HCT116 (cell line): ENCODE results near the gene NINJ1. TPM values are rescaled to one million over a fixed set of nuclear protein-coding genes. Genes with fewer than 3 reads are reported as not detected.

Experiments used
- ATAC-seq: fragments of 200-7000 bp; cut with Tn5 transposase; 2 replicates; pipeline ENCODE4 v1.9.1; 2020; ENCODE audit warnings: mild to moderate bottlenecking, moderate library complexity
- BruUV-seq: library from RNA; stranded (reverse); fragments of 400-500 nt; replicated peaks from 2 replicates; lab custom pipeline; 2021; lab: Mats Ljungman, UMichigan
- CTCF ChIA-PET: fragments of 300-600 bp; sonication (Branson Sonifier 250); formaldehyde crosslinking; loops from one replicate; lab custom pipeline; 2021; ENCODE audit warnings: antibody characterized with exemption; lab: Charles Lee
- POLR2A ChIA-PET: fragments of 300-600, 350-600 bp; sonication (Branson Sonifier 250); formaldehyde crosslinking; loops from one replicate; lab custom pipeline; 2021; ENCODE audit warnings: antibody characterized with exemption; lab: Charles Lee
- RAD21 ChIA-PET, 2 experiments: fragments of 300-600 bp; sonication (Branson Sonifier 250); formaldehyde crosslinking; loops; one replicate each; lab custom pipeline; 2023; ENCODE audit warnings: low total read pairs in 2 of 2; ENCODE audit not compliant: uncharacterized antibody in 2 of 2, unreplicated experiment in 2 of 2, low non-redundant PET in 1 of 2; lab: Charles Lee
- DNase-seq: peaks from one replicate; pipeline ENCODE4 v3.0.0-alpha.2; 2010; ENCODE audit warnings: low read depth, low spot score
- H2AFZ ChIP-seq: fragments of 200-600 bp; shearing (Covaris generic), sonication (generic); 2 replicates; pipeline ENCODE4 v1.6.1; 2017; ENCODE audit warnings: low read depth, mixed run types, mixed read lengths, antibody characterized with exemption, low read length; ENCODE audit not compliant: poor library complexity, severe bottlenecking
- H3K27ac ChIP-seq: 2 replicates; pipeline ENCODE4 v1.5.1; 2012; ENCODE audit warnings: low read depth, low read length
- H3K27me3 ChIP-seq: fragments of 200-600 bp; sonication (generic); 2 replicates; pipeline ENCODE4 v1.6.1; 2016; ENCODE audit warnings: mixed run types, low read length, mixed read lengths; ENCODE audit not compliant: insufficient read depth
- H3K36me3 ChIP-seq, 2 experiments: fragments of 200-500 bp in 1 of 2; fragments of 200-600 bp in 1 of 2; sonication (Bioruptor generic) in 1 of 2; sonication (generic) in 1 of 2; 2 replicates each; pipeline versions ENCODE4 v1.5.1 to v1.6.1; 2014 to 2016; ENCODE audit warnings: low read length in 2 of 2, inconsistent platforms in 1 of 2, mixed read lengths in 1 of 2, mixed run types in 1 of 2; ENCODE audit not compliant: insufficient read depth in 2 of 2, control insufficient read depth in 1 of 2
- H3K4me1 ChIP-seq, 2 experiments: fragments of 200-600 bp in 1 of 2; sonication (generic) in 1 of 2; 2 replicates each; pipeline versions ENCODE4 v1.5.1 to v1.6.1; 2012 to 2017; ENCODE audit warnings: low read length in 2 of 2, inconsistent platforms in 1 of 2, mild to moderate bottlenecking in 1 of 2, mixed read lengths in 1 of 2, mixed run types in 1 of 2, moderate library complexity in 1 of 2; ENCODE audit not compliant: insufficient read depth in 2 of 2, control insufficient read depth in 1 of 2
- H3K4me2 ChIP-seq: fragments of 200-600 bp; sonication (generic); 2 replicates; pipeline ENCODE4 v1.6.1; 2017; ENCODE audit warnings: mixed run types, low read length, mixed read lengths
- H3K4me3 ChIP-seq, 2 experiments: fragments of 200-600 bp in 1 of 2; sonication (generic) in 1 of 2; replicated peaks in 1 of 2; 2 replicates each; pipeline ENCODE4 v1.5.1; 2011 to 2016; ENCODE audit warnings: low read length in 2 of 2, control low read depth in 1 of 2, low read depth in 1 of 2, mild to moderate bottlenecking in 1 of 2, mixed read lengths in 1 of 2, mixed run types in 1 of 2
- H3K79me2 ChIP-seq: fragments of 200-600 bp; sonication (generic); 2 replicates; pipeline ENCODE4 v1.6.1; 2017; ENCODE audit warnings: mild to moderate bottlenecking, mixed run types, low read length, moderate library complexity, mixed read lengths; ENCODE audit not compliant: insufficient read depth
- H3K9ac ChIP-seq: fragments of 200-600 bp; sonication (generic); 2 replicates; pipeline ENCODE4 v1.6.1; 2016; ENCODE audit warnings: low read length, mixed read lengths
- H3K9me2 ChIP-seq: fragments of 200-600 bp; sonication (generic), shearing (Covaris generic); 2 replicates; pipeline ENCODE4 v1.6.1; 2017; ENCODE audit warnings: mixed run types, mild to moderate bottlenecking, moderate library complexity; ENCODE audit not compliant: insufficient read depth
- H3K9me3 ChIP-seq, 2 experiments: fragments of 200-500 bp in 1 of 2; fragments of 200-600 bp in 1 of 2; sonication (Bioruptor generic) in 1 of 2; sonication (generic) in 1 of 2; 2 replicates each; pipeline ENCODE4 v1.6.1; 2014 to 2017; ENCODE audit warnings: low read length in 2 of 2, mixed read lengths in 2 of 2, inconsistent platforms in 1 of 2, low read depth in 1 of 2, mild to moderate bottlenecking in 1 of 2, mixed run types in 1 of 2, moderate library complexity in 1 of 2; ENCODE audit not compliant: control insufficient read depth in 1 of 2, insufficient read depth in 1 of 2
- H4K20me1 ChIP-seq: fragments of 200-600 bp; sonication (generic), shearing (Covaris generic); 2 replicates; pipeline ENCODE4 v1.6.1; 2017; ENCODE audit warnings: mixed run types, mild to moderate bottlenecking, moderate library complexity; ENCODE audit not compliant: insufficient read depth
- ELF1 ChIP-seq: IDR thresholded peaks from 2 replicates; pipeline ENCODE4 v1.6.1; 2012; ENCODE audit warnings: low read depth, borderline replicate concordance
- JUND ChIP-seq: IDR thresholded peaks from 2 replicates; pipeline ENCODE4 v1.6.1; 2012
- POLR2A ChIP-seq: IDR thresholded peaks from 2 replicates; pipeline ENCODE4 v1.7.0; 2011; ENCODE audit warnings: borderline replicate concordance; ENCODE audit not compliant: insufficient read depth, insufficient read length; ENCODE audit errors: extremely low read depth
- POLR2AphosphoS5 ChIP-seq: IDR thresholded peaks from 2 replicates; pipeline ENCODE4 v1.6.1; 2011; ENCODE audit warnings: mild to moderate bottlenecking, low read depth, low read length, moderate library complexity
- SIN3A ChIP-seq: IDR thresholded peaks from 2 replicates; pipeline ENCODE4 v1.6.1; 2012; ENCODE audit warnings: low read depth
- SRF ChIP-seq: IDR thresholded peaks from 2 replicates; pipeline ENCODE4 v1.6.1; 2012; ENCODE audit warnings: low read depth
- ZFX ChIP-seq: fragments of 450-650 bp; IDR thresholded peaks from 2 replicates; pipeline ENCODE4 v1.6.1; 2017
- intact Hi-C: fragments of 100-400 bp; cut with micrococcal nuclease; formaldehyde crosslinking; loops from 2 replicates; pipeline ENCODE4 v1.10.0; 2022
- total RNA-seq: library from RNA; stranded (reverse); gene quantifications from one replicate; pipeline ENCODE4 v1.2.1, GENCODE V29; 2021; ENCODE audit not compliant: unreplicated experiment
- TF ChIP-seq, protein P1 (sequence below), 3 experiments: fragments of 200-600 bp in 1 of 3; sonication (generic) in 1 of 3; IDR thresholded peaks in 2 of 3; conservative IDR thresholded peaks in 1 of 3; 2 replicates each; pipeline ENCODE4 v1.5.1; 2012 to 2017; ENCODE audit warnings: low read depth in 2 of 3, low read length in 2 of 3, antibody characterized with exemption in 1 of 3, borderline replicate concordance in 1 of 3, control low read depth in 1 of 3, mild to moderate bottlenecking in 1 of 3, mixed read lengths in 1 of 3, mixed run types in 1 of 3, moderate library complexity in 1 of 3; ENCODE audit not compliant: insufficient read depth in 1 of 3
- TF ChIP-seq, protein P2 (sequence below): IDR thresholded peaks from 2 replicates; pipeline ENCODE4 v1.6.1; 2011; ENCODE audit warnings: mild to moderate bottlenecking, low read length, moderate library complexity; ENCODE audit not compliant: insufficient replicate concordance; ENCODE audit errors: extremely low read depth
- TF ChIP-seq, protein P3 (sequence below): IDR thresholded peaks from 2 replicates; pipeline ENCODE4 v1.6.1; 2012
- TF ChIP-seq, protein P4 (sequence below): IDR thresholded peaks from 2 replicates; pipeline ENCODE4 v1.6.1; 2012; ENCODE audit warnings: low read depth

NINJ1 gene
- total RNA-seq, 1 experiment from 2014 or later, result 34.4 TPM

DNA sequence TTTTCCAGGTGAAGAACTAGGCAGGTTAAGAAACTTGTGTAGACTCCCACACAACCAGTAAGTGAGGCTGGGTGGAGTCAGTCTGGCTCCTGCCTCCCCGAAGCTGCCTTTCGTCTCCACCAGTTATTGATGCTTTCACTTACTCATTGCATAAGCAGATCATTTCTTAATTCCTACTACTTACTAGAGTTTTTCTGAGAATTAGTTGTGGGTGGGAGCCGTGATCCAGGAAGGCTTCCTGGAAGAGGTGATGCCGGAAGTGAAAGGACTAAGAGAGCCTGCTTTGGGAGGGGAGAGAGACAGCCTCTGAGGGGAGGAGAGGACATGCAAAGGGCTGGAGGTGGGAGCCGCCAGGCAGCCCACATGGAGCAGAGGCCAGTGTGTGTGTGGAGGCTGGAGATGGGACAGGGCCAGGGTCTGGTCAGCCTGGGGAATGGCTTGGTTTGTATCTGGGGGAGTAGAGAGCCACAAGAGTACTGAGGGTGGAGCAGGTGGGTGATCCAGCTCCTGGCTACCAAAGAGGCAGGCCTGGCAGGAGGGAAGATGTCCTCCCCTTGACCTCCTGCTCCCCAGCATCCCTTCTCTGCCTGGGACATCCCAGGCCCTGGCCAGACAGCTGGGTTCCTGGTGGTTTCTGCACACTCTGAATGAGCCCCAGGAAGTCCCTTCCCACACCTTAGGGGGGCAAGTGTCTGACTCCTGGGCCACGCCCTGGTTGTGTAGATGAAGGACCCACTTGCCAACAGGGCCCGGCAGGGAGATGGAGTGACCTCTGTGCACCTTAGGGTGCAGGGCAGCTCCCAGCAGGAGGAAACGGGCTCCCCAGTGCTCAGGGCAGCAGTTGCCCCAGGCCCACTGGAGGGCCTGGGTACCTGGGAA, 50.2 kb downstream of the NINJ1 start:
- ChIA-PET POLR2A (no interaction called here), RAD21 (no interaction called here), CTCF (no interaction called here)
- no peak overlapping the region for H3K27ac ChIP-seq
- no peaks in the 10 kb centered on the region; a peak in 1 of 4 replicates for H3K9me3 ChIP-seq
- H3K79me2 ChIP-seq, result no peaks in the 10 kb centered on the region
- no peaks in the 10 kb centered on the region for H3K27me3 ChIP-seq
- no peak overlapping the region for H3K4me3 ChIP-seq
- peaks cover 0 to 8% of the 10 kb centered on the region in 2 experiments; a peak in 2 of 4 replicates for H3K36me3 ChIP-seq
- no peak overlapping the region for H3K9ac ChIP-seq
- DNase-seq (no peak), ATAC-seq (no peak)
- no TSS peak for BruUV-seq
- no peaks in the 10 kb centered on the region for H3K4me1 ChIP-seq
- no peak overlapping the region for H2AFZ ChIP-seq
- H3K9me2 ChIP-seq, result no peaks in the 10 kb centered on the region
- H4K20me1 ChIP-seq, result no peaks in the 10 kb centered on the region
- H3K4me2 ChIP-seq, result no peak overlapping the region
- TF ChIP-seq, protein P1, sequence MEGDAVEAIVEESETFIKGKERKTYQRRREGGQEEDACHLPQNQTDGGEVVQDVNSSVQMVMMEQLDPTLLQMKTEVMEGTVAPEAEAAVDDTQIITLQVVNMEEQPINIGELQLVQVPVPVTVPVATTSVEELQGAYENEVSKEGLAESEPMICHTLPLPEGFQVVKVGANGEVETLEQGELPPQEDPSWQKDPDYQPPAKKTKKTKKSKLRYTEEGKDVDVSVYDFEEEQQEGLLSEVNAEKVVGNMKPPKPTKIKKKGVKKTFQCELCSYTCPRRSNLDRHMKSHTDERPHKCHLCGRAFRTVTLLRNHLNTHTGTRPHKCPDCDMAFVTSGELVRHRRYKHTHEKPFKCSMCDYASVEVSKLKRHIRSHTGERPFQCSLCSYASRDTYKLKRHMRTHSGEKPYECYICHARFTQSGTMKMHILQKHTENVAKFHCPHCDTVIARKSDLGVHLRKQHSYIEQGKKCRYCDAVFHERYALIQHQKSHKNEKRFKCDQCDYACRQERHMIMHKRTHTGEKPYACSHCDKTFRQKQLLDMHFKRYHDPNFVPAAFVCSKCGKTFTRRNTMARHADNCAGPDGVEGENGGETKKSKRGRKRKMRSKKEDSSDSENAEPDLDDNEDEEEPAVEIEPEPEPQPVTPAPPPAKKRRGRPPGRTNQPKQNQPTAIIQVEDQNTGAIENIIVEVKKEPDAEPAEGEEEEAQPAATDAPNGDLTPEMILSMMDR (IDR thresholded peaks at IDR 0.05 in 2 of 3, conservative IDR thresholded peaks at IDR 0.05 in 1 of 3; ENCODE audit: borderline replicate concordance in 1 of 3, insufficient read depth in 1 of 3, low read depth in 2 of 3, low read length in 2 of 3), result no peak
- no peak for TF ChIP-seq POLR2AphosphoS5
- no peak for TF ChIP-seq SIN3A
- TF ChIP-seq ELF1, result no peak
- TF ChIP-seq JUND, result no peak
- no peak for TF ChIP-seq SRF
- TF ChIP-seq, protein P2, sequence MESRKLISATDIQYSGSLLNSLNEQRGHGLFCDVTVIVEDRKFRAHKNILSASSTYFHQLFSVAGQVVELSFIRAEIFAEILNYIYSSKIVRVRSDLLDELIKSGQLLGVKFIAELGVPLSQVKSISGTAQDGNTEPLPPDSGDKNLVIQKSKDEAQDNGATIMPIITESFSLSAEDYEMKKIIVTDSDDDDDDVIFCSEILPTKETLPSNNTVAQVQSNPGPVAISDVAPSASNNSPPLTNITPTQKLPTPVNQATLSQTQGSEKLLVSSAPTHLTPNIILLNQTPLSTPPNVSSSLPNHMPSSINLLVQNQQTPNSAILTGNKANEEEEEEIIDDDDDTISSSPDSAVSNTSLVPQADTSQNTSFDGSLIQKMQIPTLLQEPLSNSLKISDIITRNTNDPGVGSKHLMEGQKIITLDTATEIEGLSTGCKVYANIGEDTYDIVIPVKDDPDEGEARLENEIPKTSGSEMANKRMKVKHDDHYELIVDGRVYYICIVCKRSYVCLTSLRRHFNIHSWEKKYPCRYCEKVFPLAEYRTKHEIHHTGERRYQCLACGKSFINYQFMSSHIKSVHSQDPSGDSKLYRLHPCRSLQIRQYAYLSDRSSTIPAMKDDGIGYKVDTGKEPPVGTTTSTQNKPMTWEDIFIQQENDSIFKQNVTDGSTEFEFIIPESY, result no peak
- TF ChIP-seq POLR2A, result no peak
- TF ChIP-seq ZFX, result no peak
- TF ChIP-seq, protein P3, sequence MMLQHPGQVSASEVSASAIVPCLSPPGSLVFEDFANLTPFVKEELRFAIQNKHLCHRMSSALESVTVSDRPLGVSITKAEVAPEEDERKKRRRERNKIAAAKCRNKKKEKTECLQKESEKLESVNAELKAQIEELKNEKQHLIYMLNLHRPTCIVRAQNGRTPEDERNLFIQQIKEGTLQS, result no peak
- TF ChIP-seq, protein P4, sequence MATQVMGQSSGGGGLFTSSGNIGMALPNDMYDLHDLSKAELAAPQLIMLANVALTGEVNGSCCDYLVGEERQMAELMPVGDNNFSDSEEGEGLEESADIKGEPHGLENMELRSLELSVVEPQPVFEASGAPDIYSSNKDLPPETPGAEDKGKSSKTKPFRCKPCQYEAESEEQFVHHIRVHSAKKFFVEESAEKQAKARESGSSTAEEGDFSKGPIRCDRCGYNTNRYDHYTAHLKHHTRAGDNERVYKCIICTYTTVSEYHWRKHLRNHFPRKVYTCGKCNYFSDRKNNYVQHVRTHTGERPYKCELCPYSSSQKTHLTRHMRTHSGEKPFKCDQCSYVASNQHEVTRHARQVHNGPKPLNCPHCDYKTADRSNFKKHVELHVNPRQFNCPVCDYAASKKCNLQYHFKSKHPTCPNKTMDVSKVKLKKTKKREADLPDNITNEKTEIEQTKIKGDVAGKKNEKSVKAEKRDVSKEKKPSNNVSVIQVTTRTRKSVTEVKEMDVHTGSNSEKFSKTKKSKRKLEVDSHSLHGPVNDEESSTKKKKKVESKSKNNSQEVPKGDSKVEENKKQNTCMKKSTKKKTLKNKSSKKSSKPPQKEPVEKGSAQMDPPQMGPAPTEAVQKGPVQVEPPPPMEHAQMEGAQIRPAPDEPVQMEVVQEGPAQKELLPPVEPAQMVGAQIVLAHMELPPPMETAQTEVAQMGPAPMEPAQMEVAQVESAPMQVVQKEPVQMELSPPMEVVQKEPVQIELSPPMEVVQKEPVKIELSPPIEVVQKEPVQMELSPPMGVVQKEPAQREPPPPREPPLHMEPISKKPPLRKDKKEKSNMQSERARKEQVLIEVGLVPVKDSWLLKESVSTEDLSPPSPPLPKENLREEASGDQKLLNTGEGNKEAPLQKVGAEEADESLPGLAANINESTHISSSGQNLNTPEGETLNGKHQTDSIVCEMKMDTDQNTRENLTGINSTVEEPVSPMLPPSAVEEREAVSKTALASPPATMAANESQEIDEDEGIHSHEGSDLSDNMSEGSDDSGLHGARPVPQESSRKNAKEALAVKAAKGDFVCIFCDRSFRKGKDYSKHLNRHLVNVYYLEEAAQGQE, result no peak
- intact Hi-C loops, result no loop called here
